ENCODE results near the gene ITGB3. TPM values are rescaled to one million over a fixed set of nuclear protein-coding genes. Genes with fewer than 3 reads are reported as not detected.

The ITGB3 gene
- total and polyA plus RNA-seq, 10 of the 15 experiments (the other 5 are each of a cell fraction or from before 2014, with no cell fraction given), result 0.69 to 22.8 (median 13.6) TPM

- in situ Hi-C loops (cut with MboI), result no loop called here
- ChIA-PET RAD21 (ENCODE audit: unreplicated experiment) (interaction anchor here (1.8 kb wide), 1 partner anchor 8 kb away, joined by 9 read pairs; no protein-coding TSS in a partner anchor), POLR2A (no interaction called here), SMC1A (ENCODE audit: uncharacterized antibody, unreplicated experiment) (interaction anchor here (0.6 to 2.5 kb wide), 4 partner anchors 8 to 45 kb away, joined by 3 to 6 read pairs (median 6); no protein-coding TSS in a partner anchor), CTCF (no interaction called here)
- Histone ChIP-seq H3K4me3 (no peak overlapping the region), H3K27ac (ENCODE audit: control insufficient read depth, insufficient read depth) (no peak overlapping the region), H3K9ac (ENCODE audit: control insufficient read depth, insufficient read depth, low read length) (no peak overlapping the region), H3K4me1 (ENCODE audit: control insufficient read depth, insufficient read depth, low read length) (no peaks in the 10 kb centered on the region), H4K20me1 (ENCODE audit: control insufficient read depth, insufficient read depth) (no peaks in the 10 kb centered on the region), H3K9me3 (replicated peaks; ENCODE audit: control insufficient read depth, insufficient read depth, low read length) (no peaks in the 10 kb centered on the region), H3K36me3 (ENCODE audit: control insufficient read depth in 2 of 2, insufficient read depth in 2 of 2, low read length in 1 of 2) (peaks cover 0 to 2% of the 10 kb centered on the region in 2 experiments; a peak in 2 of 4 replicates), H2AFZ (ENCODE audit: control insufficient read depth, low read depth, low read length) (no peak overlapping the region), H3K79me2 (ENCODE audit: control insufficient read depth, insufficient read depth, low read length) (no peaks in the 10 kb centered on the region), H3K27me3 (replicated peaks in 1 of 2; ENCODE audit: control insufficient read depth in 2 of 2, insufficient read depth in 2 of 2, low read length in 1 of 2) (no peaks in the 10 kb centered on the region), H3K4me2 (ENCODE audit: control insufficient read depth, insufficient read depth) (no peak overlapping the region)
- FAIRE-seq, result no peak
- no TSS peak for BruUV-seq (replicated peaks)
- DNase-seq (ENCODE audit: low read depth, low spot score), result no peak
- intact Hi-C loops (cut with micrococcal nuclease; ENCODE audit: unreplicated experiment), result no loop called here
- WGBS (ENCODE audit: insufficient coverage, insufficient replicate concordance, low lambda C conversion rate, missing lambda C conversion rate), result 68% methylated on average over 13 of the region's 14 CpGs
- ATAC-seq, result no peak
- TF ChIP-seq BCLAF1 (IDR thresholded peaks at IDR 0.05) (no peak), ZSCAN29 (IDR thresholded peaks at IDR 0.05) (no peak), SRF (IDR thresholded peaks at IDR 0.05; ENCODE audit: low read depth in 2 of 2, low read length in 2 of 2) (no peak), ZNF592 (IDR thresholded peaks at IDR 0.05) (no peak), NRF1 (conservative IDR thresholded peaks at IDR 0.05; ENCODE audit: low read depth, low read length) (no peak), TCF3 (IDR thresholded peaks at IDR 0.05; ENCODE audit: borderline replicate concordance, insufficient read depth, low read depth, low read length) (no peak)
- TF ChIP-seq, protein P1, sequence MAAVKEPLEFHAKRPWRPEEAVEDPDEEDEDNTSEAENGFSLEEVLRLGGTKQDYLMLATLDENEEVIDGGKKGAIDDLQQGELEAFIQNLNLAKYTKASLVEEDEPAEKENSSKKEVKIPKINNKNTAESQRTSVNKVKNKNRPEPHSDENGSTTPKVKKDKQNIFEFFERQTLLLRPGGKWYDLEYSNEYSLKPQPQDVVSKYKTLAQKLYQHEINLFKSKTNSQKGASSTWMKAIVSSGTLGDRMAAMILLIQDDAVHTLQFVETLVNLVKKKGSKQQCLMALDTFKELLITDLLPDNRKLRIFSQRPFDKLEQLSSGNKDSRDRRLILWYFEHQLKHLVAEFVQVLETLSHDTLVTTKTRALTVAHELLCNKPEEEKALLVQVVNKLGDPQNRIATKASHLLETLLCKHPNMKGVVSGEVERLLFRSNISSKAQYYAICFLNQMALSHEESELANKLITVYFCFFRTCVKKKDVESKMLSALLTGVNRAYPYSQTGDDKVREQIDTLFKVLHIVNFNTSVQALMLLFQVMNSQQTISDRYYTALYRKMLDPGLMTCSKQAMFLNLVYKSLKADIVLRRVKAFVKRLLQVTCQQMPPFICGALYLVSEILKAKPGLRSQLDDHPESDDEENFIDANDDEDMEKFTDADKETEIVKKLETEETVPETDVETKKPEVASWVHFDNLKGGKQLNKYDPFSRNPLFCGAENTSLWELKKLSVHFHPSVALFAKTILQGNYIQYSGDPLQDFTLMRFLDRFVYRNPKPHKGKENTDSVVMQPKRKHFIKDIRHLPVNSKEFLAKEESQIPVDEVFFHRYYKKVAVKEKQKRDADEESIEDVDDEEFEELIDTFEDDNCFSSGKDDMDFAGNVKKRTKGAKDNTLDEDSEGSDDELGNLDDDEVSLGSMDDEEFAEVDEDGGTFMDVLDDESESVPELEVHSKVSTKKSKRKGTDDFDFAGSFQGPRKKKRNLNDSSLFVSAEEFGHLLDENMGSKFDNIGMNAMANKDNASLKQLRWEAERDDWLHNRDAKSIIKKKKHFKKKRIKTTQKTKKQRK (IDR thresholded peaks at IDR 0.05; ENCODE audit: low read depth, low read length), result no peak
- TF ChIP-seq, protein P2, sequence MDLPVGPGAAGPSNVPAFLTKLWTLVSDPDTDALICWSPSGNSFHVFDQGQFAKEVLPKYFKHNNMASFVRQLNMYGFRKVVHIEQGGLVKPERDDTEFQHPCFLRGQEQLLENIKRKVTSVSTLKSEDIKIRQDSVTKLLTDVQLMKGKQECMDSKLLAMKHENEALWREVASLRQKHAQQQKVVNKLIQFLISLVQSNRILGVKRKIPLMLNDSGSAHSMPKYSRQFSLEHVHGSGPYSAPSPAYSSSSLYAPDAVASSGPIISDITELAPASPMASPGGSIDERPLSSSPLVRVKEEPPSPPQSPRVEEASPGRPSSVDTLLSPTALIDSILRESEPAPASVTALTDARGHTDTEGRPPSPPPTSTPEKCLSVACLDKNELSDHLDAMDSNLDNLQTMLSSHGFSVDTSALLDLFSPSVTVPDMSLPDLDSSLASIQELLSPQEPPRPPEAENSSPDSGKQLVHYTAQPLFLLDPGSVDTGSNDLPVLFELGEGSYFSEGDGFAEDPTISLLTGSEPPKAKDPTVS (IDR thresholded peaks at IDR 0.05; ENCODE audit: low read depth, low read length), result no peak
Measured at GRCh38 chr17:47295037-47295873, 41.6 kb downstream of the ITGB3 start.
